Measurements from ENCODE around the gene WAPL.

DNA sequence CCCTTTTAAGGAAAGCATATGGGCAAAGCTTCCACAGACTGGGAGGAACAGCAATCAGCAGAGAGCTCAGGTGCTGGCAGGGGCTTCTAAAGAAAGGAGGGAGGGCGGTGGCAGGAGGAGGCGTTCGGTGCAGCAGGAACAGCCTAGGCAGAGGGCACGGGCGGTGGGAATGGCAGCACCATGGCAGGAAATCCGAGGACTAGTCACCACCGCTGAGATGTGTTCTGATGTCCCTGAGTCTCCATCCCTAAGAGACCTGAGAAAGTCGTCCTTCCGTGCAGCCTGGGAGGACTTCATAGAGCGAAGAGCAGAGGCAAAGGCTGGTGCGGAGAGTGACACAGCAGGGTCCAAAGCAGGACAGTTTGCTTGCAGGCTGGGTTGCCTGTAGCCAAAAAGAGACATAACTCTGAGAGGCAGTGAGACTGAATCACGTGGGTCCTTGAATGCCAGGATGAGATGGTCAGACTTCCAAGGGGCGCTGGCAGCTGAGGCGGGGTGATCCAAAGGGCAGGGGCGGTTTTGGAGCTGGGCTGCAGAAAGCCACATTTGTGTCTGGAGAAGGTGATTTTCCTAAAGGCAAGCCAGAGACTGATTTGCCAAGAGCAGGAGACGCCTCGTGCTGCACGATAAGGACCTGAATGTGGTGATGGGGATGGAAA, 119.2 kb downstream of the WAPL start:
- TF ChIP-seq, protein P1, sequence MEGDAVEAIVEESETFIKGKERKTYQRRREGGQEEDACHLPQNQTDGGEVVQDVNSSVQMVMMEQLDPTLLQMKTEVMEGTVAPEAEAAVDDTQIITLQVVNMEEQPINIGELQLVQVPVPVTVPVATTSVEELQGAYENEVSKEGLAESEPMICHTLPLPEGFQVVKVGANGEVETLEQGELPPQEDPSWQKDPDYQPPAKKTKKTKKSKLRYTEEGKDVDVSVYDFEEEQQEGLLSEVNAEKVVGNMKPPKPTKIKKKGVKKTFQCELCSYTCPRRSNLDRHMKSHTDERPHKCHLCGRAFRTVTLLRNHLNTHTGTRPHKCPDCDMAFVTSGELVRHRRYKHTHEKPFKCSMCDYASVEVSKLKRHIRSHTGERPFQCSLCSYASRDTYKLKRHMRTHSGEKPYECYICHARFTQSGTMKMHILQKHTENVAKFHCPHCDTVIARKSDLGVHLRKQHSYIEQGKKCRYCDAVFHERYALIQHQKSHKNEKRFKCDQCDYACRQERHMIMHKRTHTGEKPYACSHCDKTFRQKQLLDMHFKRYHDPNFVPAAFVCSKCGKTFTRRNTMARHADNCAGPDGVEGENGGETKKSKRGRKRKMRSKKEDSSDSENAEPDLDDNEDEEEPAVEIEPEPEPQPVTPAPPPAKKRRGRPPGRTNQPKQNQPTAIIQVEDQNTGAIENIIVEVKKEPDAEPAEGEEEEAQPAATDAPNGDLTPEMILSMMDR (IDR thresholded peaks at IDR 0.05), result no peak
- no peak for TF ChIP-seq EZH2 (IDR thresholded peaks at IDR 0.05)
